Measurements from ENCODE around the gene CLPX.
A peak's percentile ranks its signal among the peaks of the same experiment; 100 is the strongest.
"Not testable (repeated sequence)": the region's sequence is repeated elsewhere in the genome, so short reads cannot be mapped to it uniquely, and the experiment has no call there.

Gene CLPX

DNA sequence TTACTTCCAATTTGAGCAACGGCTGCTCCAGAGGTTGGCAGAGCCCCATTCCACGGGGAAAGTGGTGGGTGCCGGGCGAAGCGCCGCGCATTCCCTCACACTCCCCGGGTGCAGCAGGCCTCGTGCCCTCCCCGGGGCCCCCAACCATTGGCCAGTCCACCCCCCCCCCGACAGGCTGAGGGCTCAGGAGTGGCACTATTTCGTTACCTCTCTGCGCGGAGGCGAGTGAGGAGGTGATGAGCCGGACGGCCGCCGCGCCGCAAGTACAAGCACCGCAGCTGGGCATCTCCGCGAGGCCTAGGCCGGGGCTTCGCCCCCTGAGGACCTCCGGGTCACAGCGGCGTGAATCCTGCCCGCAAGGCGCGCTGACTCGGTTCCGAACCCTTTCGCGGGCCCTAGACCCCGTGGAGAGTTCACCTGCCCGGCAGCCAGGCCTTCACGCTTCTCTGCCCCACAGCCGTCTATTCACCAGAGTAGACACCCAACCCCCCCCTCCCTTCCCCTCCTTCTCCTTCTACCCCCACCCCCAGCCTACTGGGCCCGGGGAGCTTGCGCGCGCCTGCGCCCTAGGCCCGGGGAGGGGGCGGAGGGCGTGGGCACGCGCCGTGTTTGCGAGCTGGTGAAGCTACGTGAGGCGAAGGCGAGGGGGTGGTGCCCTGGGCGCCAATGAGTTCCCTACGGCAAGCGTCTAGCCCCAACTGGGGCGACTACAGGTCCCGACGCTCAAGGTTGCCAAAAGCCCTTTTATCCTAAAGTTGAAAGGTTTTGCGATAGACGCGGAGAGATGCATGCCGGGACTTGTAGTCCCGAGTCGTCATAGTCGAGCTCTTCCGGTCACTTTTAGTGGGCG is at the start of gene CLPX:
TSS of gene CLPX (minus strand) at position 475 of the 850 bp plus-strand sequence. CDS start at position 286, 189 bp downstream.
- peak; percentile 95 for DNase-seq

DNA sequence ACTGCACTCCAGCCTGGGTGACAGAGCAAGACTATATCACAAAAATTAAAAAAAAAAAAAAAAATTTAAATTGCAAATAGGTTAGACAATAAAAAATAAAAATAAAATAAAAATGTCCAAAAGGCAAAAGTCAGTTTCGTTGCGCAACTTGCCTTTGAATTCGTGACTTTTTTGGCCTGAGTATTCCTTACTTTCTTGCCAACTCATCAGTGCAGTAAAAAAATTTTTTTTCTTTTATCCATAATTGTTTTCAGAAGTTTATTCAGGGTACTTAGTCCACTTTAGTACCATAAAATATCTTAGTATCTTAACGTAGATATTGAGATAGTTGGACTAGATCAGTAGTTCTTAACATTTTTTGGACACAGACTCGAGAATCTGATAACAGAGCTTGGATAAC is 48.6 kb upstream of the CLPX start:
- no peak for DNase-seq

DNA sequence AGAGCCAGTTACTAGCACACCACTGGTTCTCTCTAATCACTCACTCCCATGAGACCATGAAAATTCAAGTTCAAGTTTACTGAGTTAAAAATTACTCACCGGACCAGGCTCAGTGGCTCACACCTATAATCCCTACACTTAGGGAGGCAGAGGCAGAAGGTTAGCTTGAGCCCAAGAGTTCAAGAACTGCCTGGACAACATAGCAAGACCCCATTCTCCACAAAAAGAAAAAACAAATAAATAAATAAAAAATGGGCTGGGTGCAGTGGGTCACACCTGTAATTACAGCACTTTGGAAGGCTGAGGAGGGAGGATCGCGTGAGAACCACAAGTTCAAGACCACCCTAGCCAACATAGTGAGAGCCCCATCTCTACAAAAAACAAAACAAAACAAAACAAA is 47.4 kb upstream of the CLPX start:
- no peak for DNase-seq

DNA sequence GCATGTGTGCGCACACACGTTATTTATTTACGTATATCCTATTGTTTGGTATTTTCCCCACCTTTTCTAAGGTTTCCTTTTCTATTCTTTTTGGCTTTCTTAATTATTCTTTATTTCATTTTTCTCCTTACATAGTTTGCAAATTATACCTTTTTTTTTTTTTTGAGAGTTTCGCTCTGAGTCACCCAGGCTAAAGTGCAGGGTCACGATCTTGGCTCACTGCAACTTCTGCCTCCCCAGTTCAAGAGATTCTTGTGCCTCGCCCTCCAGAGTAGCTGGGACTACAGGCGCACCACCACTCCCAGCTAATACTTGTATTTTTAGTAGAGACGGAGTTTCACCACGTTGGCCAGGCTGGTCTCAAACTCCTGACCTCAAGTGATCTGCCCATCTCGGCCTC is 46.2 kb upstream of the CLPX start:
- no peak for DNase-seq

DNA sequence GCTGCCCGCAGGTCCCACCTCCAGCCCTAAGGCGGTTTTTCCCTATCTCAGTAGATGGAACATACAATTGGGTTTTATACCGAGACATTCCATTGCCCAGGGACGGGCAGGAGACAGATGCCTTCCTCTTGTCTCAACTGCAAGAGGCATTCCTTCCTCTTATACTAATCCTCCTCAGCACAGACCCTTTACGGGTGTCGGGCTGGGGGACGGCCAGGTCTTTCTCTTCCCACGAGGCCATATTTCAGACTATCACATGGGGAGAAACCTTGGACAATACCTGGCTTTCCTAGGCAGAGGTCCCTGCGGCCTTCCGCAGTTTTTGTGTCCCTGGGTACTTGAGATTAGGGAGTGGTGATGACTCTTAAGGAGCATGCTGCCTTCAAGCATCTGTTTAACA is 41.8 kb upstream of the CLPX start:
- DNase-seq, result not testable (repeated sequence)

DNA sequence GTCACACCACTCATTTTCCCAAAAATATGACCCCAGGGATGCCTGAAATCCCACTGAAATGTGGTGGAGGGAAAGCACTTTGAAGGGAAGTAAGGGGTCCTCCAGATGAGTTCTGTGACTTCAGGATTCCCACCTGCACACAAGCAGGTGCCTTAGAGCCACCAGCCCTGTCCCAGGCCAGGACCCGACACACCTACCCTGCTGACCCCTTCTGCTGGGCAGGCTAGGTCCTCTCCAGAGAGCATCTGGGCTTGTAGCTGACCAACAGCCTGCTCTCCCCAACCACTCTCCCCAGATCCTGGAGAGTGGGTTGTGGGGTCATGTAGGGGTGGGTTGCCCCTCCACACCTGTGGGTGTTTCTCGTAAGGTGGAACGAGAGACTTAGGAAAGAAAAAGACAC is 41.1 kb upstream of the CLPX start:
- no peak for DNase-seq

DNA sequence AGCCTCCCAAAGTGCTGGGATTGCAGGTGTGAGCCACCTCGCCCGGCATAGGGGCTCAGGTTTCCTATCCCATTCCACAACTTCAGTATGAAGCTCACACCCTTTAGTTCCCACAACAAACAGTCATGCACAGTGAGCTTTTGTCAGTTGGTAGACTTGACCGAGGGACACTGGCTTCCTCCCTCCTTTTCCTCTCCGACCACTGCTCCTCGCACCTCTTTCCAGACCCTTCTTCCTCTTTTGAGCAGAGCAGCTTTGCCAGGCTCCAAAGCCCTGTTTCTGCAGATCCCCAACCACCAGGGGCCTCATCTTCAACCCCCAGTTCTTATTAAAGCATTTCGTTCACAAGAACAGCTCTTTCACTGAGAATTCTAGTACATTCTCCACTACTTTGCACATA is 38.9 kb upstream of the CLPX start:
- no peak for DNase-seq

DNA sequence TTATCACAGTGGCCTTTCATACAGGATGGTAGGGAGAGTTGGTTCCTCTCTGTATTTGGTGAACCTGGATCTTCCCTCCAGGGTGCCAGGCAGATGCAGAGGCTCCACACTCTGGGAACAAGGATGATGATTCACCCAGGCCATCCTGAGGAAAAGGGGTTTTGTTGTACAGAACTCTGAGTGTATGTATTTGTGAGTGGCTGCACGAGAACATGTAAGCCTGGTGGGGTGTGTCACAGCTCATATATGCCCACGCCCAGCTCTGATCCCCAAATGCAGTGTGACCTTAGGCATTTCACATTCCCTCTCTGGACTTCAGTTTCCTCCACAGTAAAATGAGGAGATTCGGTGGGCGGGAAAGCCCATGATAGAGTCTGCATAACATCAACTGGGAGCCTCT is 37.7 kb upstream of the CLPX start:
- no peak for DNase-seq

DNA sequence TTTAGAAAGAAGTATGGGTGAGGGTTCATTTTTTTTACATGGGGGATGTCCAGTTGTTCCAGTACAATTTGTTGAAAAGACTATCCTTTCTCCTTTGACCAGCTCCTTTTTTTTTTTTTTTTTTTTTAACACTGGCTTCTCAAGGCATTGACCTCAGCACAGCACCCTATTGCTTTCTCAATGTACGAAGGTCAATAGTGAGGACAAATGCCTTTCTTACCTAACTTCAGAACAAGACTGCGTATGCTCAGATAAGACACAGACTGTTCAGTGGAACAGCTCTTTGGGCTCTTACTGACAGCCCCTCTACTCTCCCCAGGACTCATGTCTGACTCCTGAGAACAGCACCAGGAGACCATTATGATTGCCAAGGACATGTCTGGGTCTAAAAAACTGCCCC is 36.6 kb upstream of the CLPX start:
- no peak for DNase-seq

DNA sequence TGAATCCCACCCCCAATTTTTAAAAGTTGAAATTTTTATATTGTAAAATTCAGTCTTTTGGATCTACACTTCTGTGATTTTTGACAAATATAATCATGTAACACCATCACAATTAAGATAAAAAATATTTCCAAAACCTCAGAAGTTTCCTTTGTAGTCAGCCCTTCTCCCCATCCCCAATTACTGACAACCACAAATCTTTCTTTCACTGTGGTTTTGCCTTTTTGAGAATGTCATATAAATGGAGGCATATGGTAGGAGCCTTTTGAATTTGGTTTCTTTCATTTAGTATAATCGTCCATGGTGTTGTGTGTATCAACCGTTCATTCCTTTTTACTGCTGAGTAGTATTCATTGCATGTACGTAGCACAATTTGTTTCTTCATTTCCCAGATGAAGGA is 34.0 kb upstream of the CLPX start:
- DNase-seq, result no peak

DNA sequence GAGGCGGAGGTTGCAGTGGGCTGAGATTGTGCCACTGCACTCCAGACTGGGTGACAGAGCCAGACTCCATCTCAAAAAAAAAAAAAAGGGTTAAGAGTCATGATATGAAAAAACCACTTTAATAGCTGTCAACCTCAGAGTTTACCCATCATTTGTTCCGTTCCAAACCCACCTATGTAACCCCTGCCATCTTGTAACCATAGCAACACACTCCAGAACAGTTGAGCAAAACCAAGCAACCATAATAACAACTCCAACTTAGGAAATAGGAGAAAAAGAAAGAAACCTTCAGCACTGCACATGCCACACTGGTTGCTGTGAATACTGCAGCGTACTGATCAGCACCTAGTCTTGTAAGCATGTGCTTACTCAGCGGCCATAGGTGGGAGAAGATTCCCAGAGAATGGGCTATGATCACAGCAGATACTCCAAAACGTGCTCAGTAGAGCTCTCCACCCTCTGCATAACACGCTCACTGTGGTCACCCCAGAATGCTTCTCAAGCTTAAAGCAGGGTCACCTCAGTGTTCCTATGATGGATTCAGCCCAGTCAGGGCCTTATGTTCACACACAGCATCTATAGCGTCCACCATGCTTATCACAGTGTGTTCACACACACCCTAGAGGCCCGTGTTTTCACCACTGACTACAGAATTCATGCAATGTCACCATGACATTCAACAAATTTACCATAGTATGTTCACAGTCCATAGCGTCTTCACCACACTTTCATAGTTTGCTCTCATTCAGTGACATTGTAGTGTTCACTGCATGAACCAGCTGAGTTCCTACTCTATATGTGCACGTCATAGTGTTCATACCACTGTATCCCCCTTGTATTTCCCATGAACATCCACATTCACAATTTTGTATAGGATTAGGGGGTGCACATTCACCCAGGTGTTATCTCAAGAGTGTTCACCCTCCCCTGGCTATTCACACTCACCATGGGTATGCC is 32.7 kb upstream of the CLPX start:
- no peak for DNase-seq

DNA sequence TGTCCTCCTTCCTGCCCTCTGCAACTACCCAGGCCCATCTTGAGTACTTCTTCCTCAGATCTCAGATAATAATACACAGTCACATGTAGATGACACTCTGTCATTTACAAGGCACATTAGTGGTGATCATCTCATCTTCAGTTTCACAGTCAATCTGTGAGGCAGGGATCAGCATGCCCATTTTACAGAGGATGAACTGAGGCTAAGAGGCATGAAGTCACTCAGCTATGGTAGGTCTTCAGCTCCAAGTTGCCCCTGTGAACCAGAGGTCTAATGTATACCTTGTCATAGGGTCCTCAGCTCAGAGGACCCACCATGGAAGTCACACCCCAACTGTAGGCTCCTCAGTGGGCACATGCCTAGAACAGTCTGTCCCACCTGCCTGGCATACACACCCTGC is 30.4 kb upstream of the CLPX start:
- no peak for DNase-seq

DNA sequence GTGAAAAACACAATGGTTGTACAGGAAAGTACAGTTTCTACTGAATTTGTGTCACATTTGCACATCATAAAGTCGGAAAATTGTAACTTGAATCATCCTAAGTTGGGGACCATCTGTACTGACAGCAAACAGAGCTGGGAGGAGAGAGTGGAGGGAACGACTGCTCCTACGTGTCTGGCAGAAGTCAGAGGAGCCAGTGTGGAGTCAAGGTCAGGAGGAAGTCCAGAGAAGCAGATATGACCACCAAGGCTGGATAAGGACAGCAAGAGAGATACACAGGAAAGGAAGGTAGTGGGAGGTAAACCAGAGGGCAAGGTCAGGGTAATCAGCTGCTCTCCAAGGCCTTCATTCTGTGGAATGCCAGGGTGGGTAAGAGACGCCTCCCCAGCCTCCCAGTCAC is 28.9 kb upstream of the CLPX start:
- DNase-seq, result no peak

DNA sequence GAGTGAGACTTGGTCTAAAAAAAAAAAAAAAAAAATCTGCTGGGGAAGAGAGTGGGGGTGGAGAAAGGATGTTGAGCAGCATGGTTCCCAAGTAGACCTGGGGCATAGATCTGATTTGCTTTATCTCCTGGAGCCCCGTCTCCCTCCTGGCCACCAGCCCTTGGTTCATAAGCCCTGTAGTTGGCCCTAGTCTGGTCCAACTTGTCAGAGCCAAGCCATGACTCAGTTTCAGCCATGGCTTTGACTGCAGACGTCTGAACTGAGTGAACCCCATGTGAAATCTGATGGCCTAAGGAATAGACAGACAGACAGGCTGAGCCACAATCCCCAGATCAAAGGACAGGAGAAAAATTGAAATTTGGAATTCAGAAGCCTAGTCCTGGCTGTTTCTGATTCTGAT is 28.1 kb upstream of the CLPX start:
- DNase-seq, result no peak

DNA sequence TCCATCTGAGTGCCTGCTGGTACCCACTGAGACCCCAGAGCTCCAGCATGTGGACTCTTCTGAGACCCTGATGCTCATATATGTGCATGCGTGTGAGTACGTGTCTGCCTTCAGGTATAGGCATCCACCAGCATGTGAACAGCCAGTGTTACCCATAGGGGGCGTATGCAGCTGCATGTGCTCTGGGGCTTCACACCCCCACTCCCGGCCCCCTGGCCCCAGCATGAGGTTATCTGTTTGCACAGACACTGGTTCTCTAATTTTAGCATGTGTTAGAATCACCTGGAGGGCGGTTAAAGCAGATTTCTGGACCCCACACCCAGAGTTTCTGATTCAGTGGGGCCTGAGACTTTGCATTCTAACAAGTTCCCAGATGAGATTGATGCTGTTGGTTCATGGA is 27.0 kb upstream of the CLPX start:
- DNase-seq, result peak; percentile 43

DNA sequence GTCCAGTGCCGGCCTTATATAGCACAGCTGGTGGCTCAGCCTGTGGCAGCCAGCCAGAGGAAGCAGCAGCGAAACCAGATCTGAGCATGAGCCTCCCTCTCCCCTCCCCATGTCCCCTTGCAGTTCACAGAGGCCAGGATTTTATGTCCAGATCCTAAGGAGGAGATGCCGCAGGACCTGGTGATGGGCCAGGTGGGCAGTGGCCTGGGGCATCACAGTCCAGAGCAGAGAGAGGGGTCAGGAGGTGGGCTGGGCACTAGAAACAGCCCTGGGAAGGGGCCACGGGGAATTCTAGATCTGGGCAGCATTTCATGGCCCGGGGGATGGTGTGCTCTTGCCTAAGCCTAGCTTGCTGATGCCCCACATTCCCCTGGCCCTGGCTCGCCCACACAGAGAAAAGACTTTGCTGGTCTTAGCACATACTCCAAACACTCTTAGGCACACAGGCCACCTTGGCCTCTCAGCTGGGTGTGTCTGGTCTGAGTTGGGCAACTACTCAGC is 26.4 kb upstream of the CLPX start:
- DNase-seq, result no peak

DNA sequence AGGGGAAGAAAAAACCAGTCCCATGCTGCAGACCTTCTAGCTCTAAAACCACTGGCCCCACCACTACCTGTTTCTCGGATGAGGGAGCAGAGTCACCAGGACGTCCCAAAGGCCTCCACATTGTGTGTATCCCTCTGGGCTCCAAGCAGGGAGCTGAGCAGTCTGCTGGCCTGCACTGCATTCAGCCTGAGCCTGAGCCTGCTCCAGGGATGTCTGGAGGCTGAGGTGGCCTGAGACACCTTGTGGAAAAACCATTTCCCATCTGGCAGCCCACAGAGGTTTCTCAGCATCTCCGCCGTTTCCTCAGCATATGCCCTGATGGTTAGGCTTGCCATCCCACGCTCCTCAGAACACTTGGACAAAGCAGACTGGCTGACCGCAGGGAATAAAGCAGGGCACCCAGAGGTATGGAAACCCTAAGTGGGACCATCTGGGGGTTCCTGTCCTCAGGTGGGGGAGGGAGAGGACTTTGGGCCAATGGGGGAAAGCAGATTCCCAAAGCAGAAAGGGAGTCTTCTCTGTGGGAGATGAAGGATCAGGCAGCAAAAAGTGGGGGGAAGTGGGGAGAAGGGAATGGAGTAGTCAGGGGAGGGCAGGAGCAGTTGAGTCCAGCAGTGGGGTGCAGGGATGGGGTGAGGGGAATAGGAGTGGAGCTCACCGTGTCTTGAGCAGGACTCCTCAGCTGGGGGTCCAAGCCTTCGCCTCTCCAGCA is 25.8 kb upstream of the CLPX start, which contains the start of gene CILP:
TSS of gene CILP (minus strand) at position 704 of the 712 bp plus-strand sequence. CDS start 1,718 bp downstream, outside the sequence.
- no peak for DNase-seq

DNA sequence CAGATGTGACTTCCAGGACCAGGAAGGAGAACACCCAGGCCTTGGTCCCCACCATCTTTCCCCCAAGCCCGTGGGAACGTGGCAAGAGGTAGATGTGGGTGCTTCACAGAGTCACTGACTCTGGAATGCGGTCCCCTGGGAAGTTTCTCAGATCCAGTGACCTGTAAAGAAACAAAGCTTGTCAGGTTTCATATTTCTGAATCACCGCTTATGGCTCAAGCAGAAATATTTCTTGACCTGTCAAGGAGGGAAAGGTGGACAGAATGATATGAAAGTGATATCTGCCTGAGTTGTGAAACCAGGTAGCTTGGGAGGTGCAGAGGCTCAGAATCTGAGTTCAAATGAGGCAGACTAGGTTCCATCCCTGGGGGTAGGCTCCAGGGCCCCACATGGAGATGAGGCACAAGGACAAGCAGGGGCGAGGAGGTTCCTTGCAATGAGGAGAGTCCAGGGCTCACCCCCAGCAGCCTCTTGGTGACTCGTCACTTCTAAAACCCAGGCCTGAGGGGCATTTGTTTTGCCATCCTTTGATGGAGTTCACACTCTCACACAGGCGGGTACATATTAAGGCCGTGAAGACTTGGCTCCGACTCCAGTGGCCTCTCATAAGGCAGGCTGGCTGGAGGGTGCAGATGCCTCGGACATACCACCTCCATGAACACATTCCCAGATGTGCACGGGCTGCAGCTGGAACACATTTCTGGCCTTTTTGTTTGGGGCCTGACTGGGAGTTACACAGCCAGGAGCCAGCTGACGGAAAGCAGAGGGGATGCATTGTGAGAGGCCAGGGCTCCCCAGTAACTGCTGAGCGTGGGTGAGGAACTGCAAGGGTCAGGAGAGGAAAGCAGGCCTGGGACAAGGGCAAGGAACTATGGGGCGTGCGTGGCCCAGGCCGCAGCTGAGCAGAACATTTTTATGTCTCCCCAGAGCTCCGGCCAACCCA is 24.8 kb upstream of the CLPX start:
- no peak for DNase-seq

DNA sequence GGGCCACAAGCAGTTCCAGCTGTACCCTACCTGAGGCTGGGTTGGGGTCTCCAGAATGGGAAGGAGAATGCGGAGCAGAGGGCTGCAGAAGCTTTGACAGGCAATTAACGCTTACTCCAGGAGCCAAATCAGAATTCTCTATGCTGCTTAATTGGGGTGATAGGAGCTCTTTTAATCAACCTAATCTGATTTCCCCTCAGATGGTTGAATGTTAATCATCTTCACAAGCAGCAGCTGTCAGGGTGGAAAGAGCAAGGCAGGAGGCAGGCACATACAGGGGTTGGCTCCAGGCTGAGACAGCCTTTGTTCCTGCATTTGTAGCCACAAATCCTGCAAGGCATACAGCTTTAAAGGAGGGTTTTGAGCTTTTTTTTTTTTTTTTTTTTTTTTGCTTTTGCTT is 23.5 kb upstream of the CLPX start:
- DNase-seq, result no peak

DNA sequence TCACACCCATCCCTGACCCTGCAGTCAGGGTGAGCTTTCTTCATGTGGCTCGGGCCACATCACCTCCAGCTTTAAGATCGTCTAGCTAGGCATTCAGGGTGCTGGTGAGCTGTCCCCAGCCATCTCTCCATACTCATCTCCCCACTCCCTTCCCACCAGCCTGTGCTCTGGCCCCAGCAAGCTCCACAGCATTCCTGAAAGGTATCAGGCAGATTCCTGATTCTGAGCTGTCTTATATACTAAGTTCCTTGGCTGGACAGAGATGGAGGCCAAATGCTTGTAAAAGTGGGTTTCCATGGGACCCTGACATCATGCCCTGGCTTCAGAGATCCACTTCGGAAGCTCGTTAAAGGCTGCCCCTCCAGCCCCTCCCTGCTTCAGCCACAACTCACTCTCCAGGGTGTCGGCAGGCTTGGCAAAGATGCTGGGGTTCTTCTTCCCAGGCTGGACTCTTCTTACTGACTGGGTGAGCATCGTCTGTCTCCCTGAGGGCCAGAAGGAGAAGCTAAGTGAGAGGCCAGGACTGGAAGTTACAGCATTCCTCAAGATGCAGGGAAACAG is 22.2 kb upstream of the CLPX start:
- no peak for DNase-seq

DNA sequence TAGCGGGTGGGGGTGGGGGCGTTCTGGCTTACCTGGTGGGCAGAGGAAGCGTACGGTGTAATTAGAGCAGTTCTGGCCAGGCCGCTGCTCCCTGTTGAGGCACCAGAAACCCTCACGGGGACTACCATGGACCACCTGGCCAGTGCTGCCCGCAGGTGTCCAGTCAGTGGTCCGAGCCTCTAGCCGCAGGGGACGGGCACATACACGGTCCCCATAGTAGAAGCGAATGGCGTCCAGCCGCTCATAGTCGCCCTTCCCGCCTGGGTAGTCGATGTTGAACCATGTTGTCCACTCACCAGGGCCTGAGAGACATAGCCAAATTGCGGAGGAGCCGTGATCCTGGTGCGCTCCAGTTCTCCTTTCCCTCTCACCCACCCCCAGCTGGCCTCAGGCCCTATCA is 21.6 kb upstream of the CLPX start:
- no peak for DNase-seq

All from CD4-positive, alpha-beta T cell treated with Interleukin-17A for 4 hours (primary cell).